Measurements from ENCODE around the gene BMF. TPM values are rescaled to one million over a fixed set of nuclear protein-coding genes. Genes with fewer than 3 reads are reported as not detected.

Gene BMF
- total and polyA plus RNA-seq, 2 of the 4 experiments (the other 2 are of a cell fraction): 2.4 to 2.9 TPM

DNA sequence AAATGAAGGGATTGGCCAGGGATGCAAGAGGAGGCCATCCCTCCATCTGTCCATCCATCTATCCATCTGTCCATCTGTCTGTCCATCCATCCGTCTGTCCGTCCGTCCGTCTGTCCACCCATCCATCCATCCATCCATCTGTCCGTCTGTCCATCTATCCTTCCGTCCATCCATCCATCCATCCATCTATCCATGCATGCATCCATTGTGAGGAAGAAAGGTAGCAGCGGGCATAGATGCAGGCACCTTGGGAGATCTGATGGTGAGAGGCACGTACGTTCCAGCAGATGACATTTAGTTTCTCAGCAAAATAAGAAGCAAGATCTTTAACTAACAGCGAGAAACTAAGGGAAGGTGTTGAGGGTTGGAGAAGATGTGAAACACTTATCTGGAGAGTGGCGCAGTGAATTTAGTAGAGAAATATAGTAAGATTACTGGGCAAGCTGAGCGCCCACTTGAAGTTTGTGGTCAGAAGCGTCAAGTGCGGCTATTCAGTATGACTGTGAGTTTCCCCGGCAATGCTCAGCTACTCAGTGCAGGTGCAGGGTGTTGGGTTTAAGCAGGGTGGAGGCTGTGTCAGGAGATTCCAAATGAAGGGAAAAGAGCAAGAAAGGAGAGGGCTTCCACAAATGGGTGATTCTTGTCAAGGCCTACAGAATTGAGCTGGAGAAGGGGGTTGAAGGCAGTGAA, 47.3 kb downstream of the BMF start:
- no peaks in the 10 kb centered on the region for H3K36me3 ChIP-seq (ENCODE audit: control insufficient read depth, insufficient read depth, low read length)
- ATAC-seq (ENCODE audit: low read depth) (no peak), DNase-seq (no peak)
- H2BK20ac ChIP-seq (ENCODE audit: low read depth, low read length): no peak overlapping the region
- dilution Hi-C loops (cut with HindIII; ENCODE audit: low sequenced_read_pairs, unreplicated experiment) (no loop called here), intact Hi-C loops (cut with micrococcal nuclease) (no loop called here), in situ Hi-C loops (cut with MboI; ENCODE audit: low sequenced_read_pairs) (no loop called here)
- H3K9ac ChIP-seq (ENCODE audit: low read depth, low read length): no peak overlapping the region
- no peak overlapping the region for H3K18ac ChIP-seq (ENCODE audit: low read depth, low read length)
- H4K91ac ChIP-seq (ENCODE audit: insufficient read depth, low read depth, low read length): no peak overlapping the region
- H4K5ac ChIP-seq (ENCODE audit: low read depth, low read length): no peak overlapping the region
- H3K79me1 ChIP-seq (ENCODE audit: low read depth in 1 of 2, low read length in 2 of 2): peaks cover 0 to 16% of the 10 kb centered on the region in 2 experiments; a peak in 1 of 4 replicates
- H2AFZ ChIP-seq (replicated peaks; ENCODE audit: low read length, poor library complexity): peak overlapping the region; percentile 30
- H3K9me1 ChIP-seq (ENCODE audit: insufficient read depth, low read length): peaks cover 48% of the 10 kb centered on the region
- ChIA-PET POLR2A (ENCODE audit: unreplicated experiment) (no interaction called here), CTCF (no interaction called here)
- H4K8ac ChIP-seq (ENCODE audit: low read depth in 2 of 2, low read length in 2 of 2): no peak overlapping the region
- H3K4me3 ChIP-seq (ENCODE audit: insufficient read depth, low read depth, low read length): no peak overlapping the region
- H2BK15ac ChIP-seq (ENCODE audit: low read depth, low read length): peak overlapping the region; percentile 50; the same call in 1 of the 3 replicates
- H3K23ac ChIP-seq (ENCODE audit: low read depth, low read length): no peak overlapping the region
- H3K27ac ChIP-seq (ENCODE audit: insufficient read depth, low read length): no peak overlapping the region
- H3K56ac ChIP-seq (ENCODE audit: extremely low read depth, insufficient read depth, low read length): no peak overlapping the region
- no peak overlapping the region for H3K4me2 ChIP-seq (ENCODE audit: low read depth, low read length)
- TF ChIP-seq, protein P1, sequence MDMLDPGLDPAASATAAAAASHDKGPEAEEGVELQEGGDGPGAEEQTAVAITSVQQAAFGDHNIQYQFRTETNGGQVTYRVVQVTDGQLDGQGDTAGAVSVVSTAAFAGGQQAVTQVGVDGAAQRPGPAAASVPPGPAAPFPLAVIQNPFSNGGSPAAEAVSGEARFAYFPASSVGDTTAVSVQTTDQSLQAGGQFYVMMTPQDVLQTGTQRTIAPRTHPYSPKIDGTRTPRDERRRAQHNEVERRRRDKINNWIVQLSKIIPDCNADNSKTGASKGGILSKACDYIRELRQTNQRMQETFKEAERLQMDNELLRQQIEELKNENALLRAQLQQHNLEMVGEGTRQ (IDR thresholded peaks at IDR 0.05; ENCODE audit: low read depth, low read length): no peak
- TF ChIP-seq RFX5 (IDR thresholded peaks at IDR 0.05; ENCODE audit: low read depth, low read length): no peak
- TF ChIP-seq RCOR1 (IDR thresholded peaks at IDR 0.05; ENCODE audit: insufficient replicate concordance, low read length): no peak
- no peak for TF ChIP-seq MXI1 (IDR thresholded peaks at IDR 0.05; ENCODE audit: borderline replicate concordance, low read depth, low read length)
- TF ChIP-seq MAFK (IDR thresholded peaks at IDR 0.05; ENCODE audit: low read depth, low read length): no peak
- no peak for TF ChIP-seq RAD21 (IDR thresholded peaks at IDR 0.05; ENCODE audit: low read length)
- TF ChIP-seq MAZ (IDR thresholded peaks at IDR 0.05; ENCODE audit: borderline replicate concordance, low read depth, low read length): no peak
- no peak for TF ChIP-seq FOS (IDR thresholded peaks at IDR 0.05; ENCODE audit: low read depth, low read length)
- no peak for TF ChIP-seq CHD1 (IDR thresholded peaks at IDR 0.05; ENCODE audit: low read depth, low read length)
- TF ChIP-seq POLR2A (IDR thresholded peaks at IDR 0.05; ENCODE audit: low read depth, low read length): no peak
- no peak for TF ChIP-seq BHLHE40 (IDR thresholded peaks at IDR 0.05; ENCODE audit: low read depth, low read length)
- TF ChIP-seq, protein P2, sequence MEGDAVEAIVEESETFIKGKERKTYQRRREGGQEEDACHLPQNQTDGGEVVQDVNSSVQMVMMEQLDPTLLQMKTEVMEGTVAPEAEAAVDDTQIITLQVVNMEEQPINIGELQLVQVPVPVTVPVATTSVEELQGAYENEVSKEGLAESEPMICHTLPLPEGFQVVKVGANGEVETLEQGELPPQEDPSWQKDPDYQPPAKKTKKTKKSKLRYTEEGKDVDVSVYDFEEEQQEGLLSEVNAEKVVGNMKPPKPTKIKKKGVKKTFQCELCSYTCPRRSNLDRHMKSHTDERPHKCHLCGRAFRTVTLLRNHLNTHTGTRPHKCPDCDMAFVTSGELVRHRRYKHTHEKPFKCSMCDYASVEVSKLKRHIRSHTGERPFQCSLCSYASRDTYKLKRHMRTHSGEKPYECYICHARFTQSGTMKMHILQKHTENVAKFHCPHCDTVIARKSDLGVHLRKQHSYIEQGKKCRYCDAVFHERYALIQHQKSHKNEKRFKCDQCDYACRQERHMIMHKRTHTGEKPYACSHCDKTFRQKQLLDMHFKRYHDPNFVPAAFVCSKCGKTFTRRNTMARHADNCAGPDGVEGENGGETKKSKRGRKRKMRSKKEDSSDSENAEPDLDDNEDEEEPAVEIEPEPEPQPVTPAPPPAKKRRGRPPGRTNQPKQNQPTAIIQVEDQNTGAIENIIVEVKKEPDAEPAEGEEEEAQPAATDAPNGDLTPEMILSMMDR (conservative IDR thresholded peaks at IDR 0.05; ENCODE audit: low read depth, low read length): no peak
- TF ChIP-seq CEBPB (IDR thresholded peaks at IDR 0.05; ENCODE audit: low read depth, low read length): no peak
- TF ChIP-seq, protein P3, sequence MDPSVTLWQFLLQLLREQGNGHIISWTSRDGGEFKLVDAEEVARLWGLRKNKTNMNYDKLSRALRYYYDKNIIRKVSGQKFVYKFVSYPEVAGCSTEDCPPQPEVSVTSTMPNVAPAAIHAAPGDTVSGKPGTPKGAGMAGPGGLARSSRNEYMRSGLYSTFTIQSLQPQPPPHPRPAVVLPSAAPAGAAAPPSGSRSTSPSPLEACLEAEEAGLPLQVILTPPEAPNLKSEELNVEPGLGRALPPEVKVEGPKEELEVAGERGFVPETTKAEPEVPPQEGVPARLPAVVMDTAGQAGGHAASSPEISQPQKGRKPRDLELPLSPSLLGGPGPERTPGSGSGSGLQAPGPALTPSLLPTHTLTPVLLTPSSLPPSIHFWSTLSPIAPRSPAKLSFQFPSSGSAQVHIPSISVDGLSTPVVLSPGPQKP (IDR thresholded peaks at IDR 0.05; ENCODE audit: borderline replicate concordance, low read depth, low read length): no peak
- TF ChIP-seq SMC3 (IDR thresholded peaks at IDR 0.05; ENCODE audit: low read depth, low read length): no peak
- no peak overlapping the region for H2AK9ac ChIP-seq (replicated peaks; ENCODE audit: low read depth, low read length, poor library complexity)
- 100% methylated on average over 8 of the region's 15 CpGs; no CpG with 5 or more reads in 1 of the 2 experiments for WGBS, 2 experiments (ENCODE audit: extremely low coverage in 2 of 2, insufficient read length in 1 of 2)
- H3K9me3 ChIP-seq (ENCODE audit: control insufficient read depth, insufficient read depth, low read length): no peaks in the 10 kb centered on the region
- no peaks in the 10 kb centered on the region for H4K20me1 ChIP-seq (ENCODE audit: insufficient read depth, low read length)
- 0 out of 2 replicates have a peak overlapping the region, but pooled peaks have one; percentile 9 for H3K14ac ChIP-seq (replicated peaks; ENCODE audit: low read depth, low read length)
- no peaks in the 10 kb centered on the region for H3K27me3 ChIP-seq (ENCODE audit: control insufficient read depth, insufficient read depth, low read length)
- no TSS peak for BruUV-seq (replicated peaks)
- H2BK5ac ChIP-seq (ENCODE audit: low read depth, low read length, poor library complexity, severe bottlenecking): no peak overlapping the region
- peak overlapping the region; percentile 45 for H2BK120ac ChIP-seq (ENCODE audit: low read depth, low read length)
- H3K4ac ChIP-seq (ENCODE audit: low read depth, low read length): 0 out of 2 replicates have a peak overlapping the region, but pooled peaks have one; percentile 47
- H2AK5ac ChIP-seq (ENCODE audit: low read depth, low read length): peak overlapping the region; percentile 86
- peaks cover 26% of the 10 kb centered on the region for H3K4me1 ChIP-seq (ENCODE audit: control insufficient read depth, insufficient read depth, low read length)
